Smooth muscle cell of the pulmonary artery (primary cell): ENCODE results near the gene CSAD. TPM values are rescaled to one million over a fixed set of nuclear protein-coding genes. Genes with fewer than 3 reads are reported as not detected.

Experiments used
- total RNA-seq: library from RNA; depleted of rRNA; stranded (reverse); fragments of >200 nt; gene quantifications from 2 replicates; pipeline ENCODE4 v1.2.3, GENCODE V29; 2014

CSAD gene
- total RNA-seq = 13.2 and 20.6 TPM in 2 replicates

GRCh38 chr12:53180220-53180930 is at the start of gene CSAD, which contains the start of gene ZNF740:
Gene CSAD, minus strand, starts transcription at chr12:53180925. Its CDS starts 7,455 bp downstream, at chr12:53173470.
Gene ZNF740, plus strand, starts transcription at chr12:53180722. Its CDS starts 1,262 bp downstream, at chr12:53181984.

GRCh38 chr12:53207042-53207441 is 26.3 kb upstream of the CSAD start, which contains the start of gene ITGB7:
Gene ITGB7, minus strand, starts transcription at chr12:53207251. Its CDS starts 6,808 bp downstream, at chr12:53200443.

Other genes starting within 250 kb of the CSAD start
- 19.9 and 35.7 TPM in 2 replicates for gene KRT18, start 231.8 kb downstream of the CSAD start, total RNA-seq
- gene EIF4B, start 174.5 kb downstream of the CSAD start, total RNA-seq = 1,099 and 1,143 TPM in 2 replicates
- 38.4 and 61.1 TPM in 2 replicates for gene TNS2, start 130.9 kb downstream of the CSAD start, total RNA-seq
- gene SPRYD3, start 101.5 kb downstream of the CSAD start, total RNA-seq = 25.8 and 35.8 TPM in 2 replicates
- gene IGFBP6, start 83.3 kb downstream of the CSAD start, total RNA-seq = 417 and 460 TPM in 2 replicates
- not detected in 2 replicates for gene SOAT2, start 77.4 kb downstream of the CSAD start, total RNA-seq
- gene ZNF740, start 203 bp downstream of the CSAD start, total RNA-seq = 14.8 and 15.4 TPM in 2 replicates
- gene ITGB7, start 26.3 kb upstream of the CSAD start, total RNA-seq = 0.40 and 0.52 TPM in 2 replicates
- 40.9 and 47.0 TPM in 2 replicates for gene RARG, start 51.3 kb upstream of the CSAD start, total RNA-seq
- 2.3 and 2.6 TPM in 2 replicates for gene ESPL1, start 87.4 kb upstream of the CSAD start, total RNA-seq
- 311 and 472 TPM in 2 replicates for gene PFDN5, start 114.6 kb upstream of the CSAD start, total RNA-seq
- gene MYG1, start 118.8 kb upstream of the CSAD start, total RNA-seq = 32.3 and 40.7 TPM in 2 replicates
- 36.3 and 42.9 TPM in 2 replicates for gene AAAS, start 140.7 kb upstream of the CSAD start, total RNA-seq
- gene SP7, start 155.4 kb upstream of the CSAD start, total RNA-seq = not detected in 2 replicates
- gene SP1, start 199.3 kb upstream of the CSAD start, total RNA-seq = 36.0 and 38.2 TPM in 2 replicates
- gene AMHR2, start 242.9 kb upstream of the CSAD start, total RNA-seq = not detected in 2 replicates